Activated T-cell treated with anti-CD3 and anti-CD28 coated beads, Interleukin-2, amount 50 U/mL, for 4 hours (primary cell): Measurements from ENCODE around the gene TGOLN2. TPM values are rescaled to one million over a fixed set of nuclear protein-coding genes. Genes with fewer than 3 reads are reported as not detected.

Experiments
- ATAC-seq, 2 donors: fragments of 200-7000 bp; cut with Tn5 transposase; one replicate each; pipeline ENCODE4 v1.10.0; 2021
- DNase-seq: peaks from one replicate; pipeline ENCODE4 v3.0.0-alpha.2; 2020
- H3K27me3 Mint-ChIP-seq: one replicate; pipeline ENCODE4 v1.8.0; 2021; ENCODE audit warnings: low read depth, mixed read lengths
- H3K36me3 Mint-ChIP-seq: one replicate; pipeline ENCODE4 v1.8.0; 2022; ENCODE audit warnings: mixed read lengths; ENCODE audit not compliant: insufficient read depth
- H3K4me1 Mint-ChIP-seq: one replicate; pipeline ENCODE4 v1.8.0; 2021; ENCODE audit warnings: low read depth, mixed read lengths
- H3K4me3 Mint-ChIP-seq: one replicate; pipeline ENCODE4 v1.8.0; 2021; ENCODE audit warnings: mild to moderate bottlenecking, moderate library complexity, mixed read lengths
- H3K9me3 Mint-ChIP-seq: one replicate; pipeline ENCODE4 v1.8.0; 2021; ENCODE audit warnings: mixed read lengths
- total RNA-seq, 3 donors: library from RNA; stranded (reverse); gene quantifications; one replicate each; pipeline ENCODE4 v1.2.1, GENCODE V29; 2021

The TGOLN2 gene
- total RNA-seq, 3 donors from 2014 or later, result 93.8 to 99.6 (median 98.1) TPM

- DNase-seq, result no peak
- Mint-ChIP-seq H3K4me3 (no peak overlapping the region), H3K9me3 (no peaks in the 10 kb centered on the region), H3K36me3 (no peaks in the 10 kb centered on the region), H3K27me3 (peaks cover 25% of the 10 kb centered on the region), H3K4me1 (no peaks in the 10 kb centered on the region)
- no peak for ATAC-seq
Measured at GRCh38 chr2:85275984-85276540, 51.7 kb downstream of the TGOLN2 start.

GRCh38 chr2:85273738-85274731 lies 53.8 kb downstream of the TGOLN2 start:
- Mint-ChIP-seq H3K4me3 (no peak overlapping the region), H3K4me1 (no peaks in the 10 kb centered on the region), H3K9me3 (no peaks in the 10 kb centered on the region), H3K27me3 (peaks cover 25% of the 10 kb centered on the region), H3K36me3 (no peaks in the 10 kb centered on the region)
- ATAC-seq, result no peak
- no peak for DNase-seq

GRCh38 chr2:85272357-85272756 lies 55.4 kb downstream of the TGOLN2 start:
- no peak for DNase-seq
- ATAC-seq, result no peak
- no peaks in the 10 kb centered on the region for H3K4me1 Mint-ChIP-seq
- peaks cover 25% of the 10 kb centered on the region for H3K27me3 Mint-ChIP-seq
- H3K4me3 Mint-ChIP-seq, result no peak overlapping the region
- no peaks in the 10 kb centered on the region for H3K36me3 Mint-ChIP-seq
- H3K9me3 Mint-ChIP-seq, result no peaks in the 10 kb centered on the region

GRCh38 chr2:85269959-85270358 lies 57.8 kb downstream of the TGOLN2 start:
- H3K36me3 Mint-ChIP-seq, result no peaks in the 10 kb centered on the region
- no peak for ATAC-seq
- no peaks in the 10 kb centered on the region for H3K9me3 Mint-ChIP-seq
- H3K4me3 Mint-ChIP-seq, result no peak overlapping the region
- DNase-seq, result no peak
- H3K27me3 Mint-ChIP-seq, result peaks cover 19% of the 10 kb centered on the region
- H3K4me1 Mint-ChIP-seq, result no peaks in the 10 kb centered on the region

Other genes starting within 250 kb of the TGOLN2 start
- under 1 TPM; 0.11 to 0.29 (median 0.13) TPM for gene TCF7L1, start 194.6 kb downstream of the TGOLN2 start, total RNA-seq
- 10 to 100 TPM; 16.0 to 18.6 (median 16.2) TPM for gene RETSAT, start 26.5 kb upstream of the TGOLN2 start, total RNA-seq
- 1 to 10 TPM; 5.5 to 9.9 (median 8.8) TPM for gene ELMOD3, start 26.8 kb upstream of the TGOLN2 start, total RNA-seq
- 10 to 100 TPM in 1 of 3 donors, 1 to 10 TPM in 2; 9.1 to 10.9 (median 9.5) TPM for gene CAPG, start 82.4 kb upstream of the TGOLN2 start, total RNA-seq
- under 1 TPM; 0.26 to 0.54 (median 0.40) TPM for gene SH2D6, start 90.7 kb upstream of the TGOLN2 start, total RNA-seq
- gene MAT2A, start 211.2 kb upstream of the TGOLN2 start, total RNA-seq, result 100 to 1,000 TPM; 399 to 423 (median 404) TPM
- 10 to 100 TPM; 20.8 to 24.0 (median 22.1) TPM for gene GGCX, start 233.5 kb upstream of the TGOLN2 start, total RNA-seq
- gene VAMP8, start 249.6 kb upstream of the TGOLN2 start, total RNA-seq, result 10 to 100 TPM; 64.6 to 75.9 (median 71.2) TPM